ENCODE measurements around the gene CCDC34.
A peak's percentile ranks its signal among the peaks of the same experiment; 100 is the strongest.

The CCDC34 gene

GRCh38 chr11:27303903-27304302 is 59.1 kb downstream of the CCDC34 start:
- Histone ChIP-seq H3K9me3 (ENCODE audit: control insufficient read depth, low read length) (peaks cover 6% of the 10 kb centered on the region), H3K4me2 (ENCODE audit: low read length, poor library complexity, severe bottlenecking) (no peak overlapping the region), H3K4me1 (ENCODE audit: control insufficient read depth, insufficient read depth, low read depth, low read length) (no peaks in the 10 kb centered on the region), H3K27ac (ENCODE audit: low read length, poor library complexity, severe bottlenecking) (no peak overlapping the region), H3K18ac (ENCODE audit: low read depth in 1 of 2, low read length in 2 of 2) (no peak overlapping the region), H3K27me3 (ENCODE audit: control insufficient read depth in 1 of 2, insufficient read depth in 1 of 2, low read length in 2 of 2) (no peaks in the 10 kb centered on the region), H3K79me1 (replicated peaks; ENCODE audit: low read length, poor library complexity, severe bottlenecking) (no peaks in the 10 kb centered on the region), H3K4me3 (ENCODE audit: insufficient read depth in 1 of 2, low read depth in 1 of 2, low read length in 2 of 2) (no peak overlapping the region), H4K91ac (ENCODE audit: low read length) (no peak overlapping the region), H3K4ac (ENCODE audit: low read depth in 1 of 2, low read length in 2 of 2) (no peak overlapping the region), H3K14ac (ENCODE audit: low read length in 2 of 2) (no peak overlapping the region), H2BK15ac (ENCODE audit: low read depth, poor library complexity, severe bottlenecking) (no peak overlapping the region), H3K9ac (ENCODE audit: low read length) (no peak overlapping the region), H3K36me3 (ENCODE audit: control insufficient read depth in 1 of 2, insufficient read depth in 2 of 2, low read depth in 1 of 2, low read length in 2 of 2) (no peaks in the 10 kb centered on the region), H2BK12ac (ENCODE audit: low read length in 2 of 2) (no peak overlapping the region), H4K8ac (ENCODE audit: low read length) (no peak overlapping the region), H3K23ac (ENCODE audit: low read length in 2 of 2) (no peak overlapping the region), H2BK5ac (ENCODE audit: low read depth, low read length, poor library complexity, severe bottlenecking) (no peak overlapping the region), H2AFZ (ENCODE audit: low read depth, low read length) (no peak overlapping the region), H2AK5ac (ENCODE audit: low read length, severe bottlenecking) (no peak overlapping the region), H2BK120ac (ENCODE audit: low read depth, low read length) (no peak overlapping the region)
- DNase-seq: no peak
- 84% methylated on average over 5 of the region's 5 CpGs for WGBS

DNA sequence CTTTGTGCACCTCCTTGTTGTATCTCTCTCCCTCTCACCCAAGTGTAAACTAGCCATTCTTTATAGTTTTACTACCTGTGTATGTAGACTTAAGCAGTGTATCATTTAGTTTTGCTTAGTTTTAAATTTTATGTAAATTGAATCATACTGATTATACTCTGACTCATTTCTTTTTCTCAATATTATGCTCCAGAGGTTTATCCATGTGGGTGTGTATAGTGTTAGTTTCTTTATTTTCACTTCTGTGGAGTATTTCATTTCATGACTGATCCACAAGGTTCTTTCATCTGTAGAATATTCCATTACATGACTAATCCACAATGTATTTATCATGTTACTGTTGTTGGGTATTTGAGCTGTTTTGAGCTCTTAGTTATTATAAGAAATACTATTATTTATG is 62.0 kb downstream of the CCDC34 start:
- H2BK120ac ChIP-seq (ENCODE audit: low read depth, low read length): no peak overlapping the region
- H2AFZ ChIP-seq (ENCODE audit: low read depth, low read length): no peak overlapping the region
- no peak overlapping the region for H2BK5ac ChIP-seq (ENCODE audit: low read depth, low read length, poor library complexity, severe bottlenecking)
- H4K8ac ChIP-seq (ENCODE audit: low read length): no peak overlapping the region
- no peak overlapping the region for H3K18ac ChIP-seq (ENCODE audit: low read depth in 1 of 2, low read length in 2 of 2)
- H3K4me1 ChIP-seq (ENCODE audit: control insufficient read depth, insufficient read depth, low read depth, low read length): no peaks in the 10 kb centered on the region
- no peak for DNase-seq
- no peaks in the 10 kb centered on the region for H3K79me1 ChIP-seq (replicated peaks; ENCODE audit: low read length, poor library complexity, severe bottlenecking)
- no peak overlapping the region for H3K4me3 ChIP-seq (ENCODE audit: insufficient read depth in 1 of 2, low read depth in 1 of 2, low read length in 2 of 2)
- H3K4me2 ChIP-seq (ENCODE audit: low read length, poor library complexity, severe bottlenecking): no peak overlapping the region
- no peak overlapping the region for H3K27ac ChIP-seq (ENCODE audit: low read length, poor library complexity, severe bottlenecking)
- no peak overlapping the region for H2BK15ac ChIP-seq (ENCODE audit: low read depth, poor library complexity, severe bottlenecking)
- H3K36me3 ChIP-seq (ENCODE audit: control insufficient read depth in 1 of 2, insufficient read depth in 2 of 2, low read depth in 1 of 2, low read length in 2 of 2): no peaks in the 10 kb centered on the region
- no peak overlapping the region for H2AK5ac ChIP-seq (ENCODE audit: low read length, severe bottlenecking)
- H3K9ac ChIP-seq (ENCODE audit: low read length): no peak overlapping the region
- peaks cover 6% of the 10 kb centered on the region for H3K9me3 ChIP-seq (ENCODE audit: control insufficient read depth, low read length)
- no peaks in the 10 kb centered on the region for H3K27me3 ChIP-seq (ENCODE audit: control insufficient read depth in 1 of 2, insufficient read depth in 1 of 2, low read length in 2 of 2)
- H4K91ac ChIP-seq (ENCODE audit: low read length): no peak overlapping the region
- H2BK12ac ChIP-seq (ENCODE audit: low read length in 2 of 2): no peak overlapping the region
- no peak overlapping the region for H3K4ac ChIP-seq (ENCODE audit: low read depth in 1 of 2, low read length in 2 of 2)
- H3K14ac ChIP-seq (ENCODE audit: low read length in 2 of 2): no peak overlapping the region
- no peak overlapping the region for H3K23ac ChIP-seq (ENCODE audit: low read length in 2 of 2)

GRCh38 chr11:27297616-27298015 is 65.4 kb downstream of the CCDC34 start:
- 63% methylated on average over 1 of the region's 1 CpG for WGBS
- Histone ChIP-seq H2BK12ac (ENCODE audit: low read length in 2 of 2) (no peak overlapping the region), H3K4me1 (ENCODE audit: control insufficient read depth, insufficient read depth, low read depth, low read length) (peaks cover 2% of the 10 kb centered on the region), H3K23ac (ENCODE audit: low read length in 2 of 2) (no peak overlapping the region), H2AFZ (ENCODE audit: low read depth, low read length) (no peak overlapping the region), H3K79me1 (replicated peaks; ENCODE audit: low read length, poor library complexity, severe bottlenecking) (no peaks in the 10 kb centered on the region), H4K8ac (ENCODE audit: low read length) (no peak overlapping the region), H3K14ac (ENCODE audit: low read length in 2 of 2) (no peak overlapping the region), H3K27ac (ENCODE audit: low read length, poor library complexity, severe bottlenecking) (no peak overlapping the region), H3K4ac (ENCODE audit: low read depth in 1 of 2, low read length in 2 of 2) (no peak overlapping the region), H2BK15ac (ENCODE audit: low read depth, poor library complexity, severe bottlenecking) (no peak overlapping the region), H3K4me2 (ENCODE audit: low read length, poor library complexity, severe bottlenecking) (no peak overlapping the region), H3K4me3 (ENCODE audit: insufficient read depth in 1 of 2, low read depth in 1 of 2, low read length in 2 of 2) (no peak overlapping the region), H3K9me3 (ENCODE audit: control insufficient read depth, low read length) (no peaks in the 10 kb centered on the region), H3K18ac (ENCODE audit: low read depth in 1 of 2, low read length in 2 of 2) (no peak overlapping the region), H3K36me3 (ENCODE audit: control insufficient read depth in 1 of 2, insufficient read depth in 2 of 2, low read depth in 1 of 2, low read length in 2 of 2) (no peaks in the 10 kb centered on the region), H3K9ac (ENCODE audit: low read length) (no peak overlapping the region), H3K27me3 (ENCODE audit: control insufficient read depth in 1 of 2, insufficient read depth in 1 of 2, low read length in 2 of 2) (no peaks in the 10 kb centered on the region), H4K91ac (ENCODE audit: low read length) (no peak overlapping the region), H2AK5ac (ENCODE audit: low read length, severe bottlenecking) (no peak overlapping the region), H2BK5ac (ENCODE audit: low read depth, low read length, poor library complexity, severe bottlenecking) (no peak overlapping the region), H2BK120ac (ENCODE audit: low read depth, low read length) (no peak overlapping the region)
- DNase-seq: no peak

DNA sequence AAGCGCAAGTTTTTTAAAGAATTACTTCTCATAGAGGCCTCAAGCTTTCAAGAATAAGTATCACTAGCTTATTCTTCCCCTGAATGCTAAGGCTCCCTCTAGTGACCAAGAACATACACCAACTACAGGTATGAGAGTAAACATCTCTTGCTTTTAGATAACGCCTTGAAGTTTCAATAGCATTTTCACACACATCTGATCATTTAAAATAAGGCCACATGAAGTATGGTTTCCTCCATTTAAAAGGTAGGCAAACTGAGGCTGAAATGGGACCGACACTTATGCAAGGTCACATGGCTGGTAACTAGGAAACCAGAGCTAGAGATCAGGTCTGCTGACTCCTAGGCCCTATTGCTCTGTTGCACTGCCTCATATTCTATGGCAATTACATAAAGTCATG is 66.5 kb downstream of the CCDC34 start:
- Histone ChIP-seq H3K27ac (ENCODE audit: low read length, poor library complexity, severe bottlenecking) (no peak overlapping the region), H3K9me3 (ENCODE audit: control insufficient read depth, low read length) (no peaks in the 10 kb centered on the region), H4K91ac (ENCODE audit: low read length) (no peak overlapping the region), H2AFZ (ENCODE audit: low read depth, low read length) (no peak overlapping the region), H2BK12ac (ENCODE audit: low read length in 2 of 2) (no peak overlapping the region), H3K4me2 (ENCODE audit: low read length, poor library complexity, severe bottlenecking) (no peak overlapping the region), H2BK120ac (ENCODE audit: low read depth, low read length) (no peak overlapping the region), H4K8ac (ENCODE audit: low read length) (no peak overlapping the region), H3K14ac (ENCODE audit: low read length in 2 of 2) (no peak overlapping the region), H3K36me3 (ENCODE audit: control insufficient read depth in 1 of 2, insufficient read depth in 2 of 2, low read depth in 1 of 2, low read length in 2 of 2) (no peaks in the 10 kb centered on the region), H3K79me1 (replicated peaks; ENCODE audit: low read length, poor library complexity, severe bottlenecking) (no peaks in the 10 kb centered on the region), H3K23ac (ENCODE audit: low read length in 2 of 2) (no peak overlapping the region), H3K4ac (ENCODE audit: low read depth in 1 of 2, low read length in 2 of 2) (no peak overlapping the region), H2AK5ac (ENCODE audit: low read length, severe bottlenecking) (no peak overlapping the region), H3K27me3 (ENCODE audit: control insufficient read depth in 1 of 2, insufficient read depth in 1 of 2, low read length in 2 of 2) (no peaks in the 10 kb centered on the region), H3K18ac (ENCODE audit: low read depth in 1 of 2, low read length in 2 of 2) (no peak overlapping the region), H2BK5ac (ENCODE audit: low read depth, low read length, poor library complexity, severe bottlenecking) (no peak overlapping the region), H2BK15ac (ENCODE audit: low read depth, poor library complexity, severe bottlenecking) (no peak overlapping the region), H3K4me1 (ENCODE audit: control insufficient read depth, insufficient read depth, low read depth, low read length) (peaks cover 2% of the 10 kb centered on the region), H3K4me3 (ENCODE audit: insufficient read depth in 1 of 2, low read depth in 1 of 2, low read length in 2 of 2) (no peak overlapping the region), H3K9ac (ENCODE audit: low read length) (peak overlapping the region; percentile 69)
- DNase-seq: peak; percentile 55
- WGBS: 70% methylated on average over 3 of the region's 3 CpGs
